Measurements from ENCODE around the gene SMG9.

SMG9 gene

DNA sequence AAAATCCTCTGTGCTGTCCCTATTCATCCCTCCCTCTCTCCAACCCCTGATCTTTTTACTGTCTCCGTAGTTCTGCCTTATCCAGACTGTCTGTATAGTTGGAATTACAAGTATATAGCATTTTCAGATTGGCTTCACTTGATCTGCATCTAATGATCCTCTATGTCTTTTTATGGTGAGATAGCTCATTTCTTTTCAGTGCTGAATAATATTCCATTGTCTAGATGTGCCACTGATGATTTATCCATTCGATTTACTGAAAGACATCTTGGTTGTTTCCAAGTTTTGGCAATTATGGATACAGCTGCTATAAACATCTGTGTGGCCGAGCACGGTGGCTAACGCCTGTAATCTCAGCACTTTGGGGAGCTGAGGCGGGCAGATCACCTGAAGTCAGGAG, 19.7 kb downstream of the SMG9 start:
- H3K36me3 ChIP-seq (ENCODE audit: insufficient read depth, low read length): peaks cover 21% of the 10 kb centered on the region
- H3K9me3 ChIP-seq (ENCODE audit: control insufficient read depth, insufficient read depth, low read length): no peaks in the 10 kb centered on the region
- H3K9ac ChIP-seq (ENCODE audit: low read depth, low read length): no peak overlapping the region
- peaks cover 20% of the 10 kb centered on the region; the same call in 1 of the 2 replicates for H3K4me1 ChIP-seq (ENCODE audit: insufficient read depth, low read length)

DNA sequence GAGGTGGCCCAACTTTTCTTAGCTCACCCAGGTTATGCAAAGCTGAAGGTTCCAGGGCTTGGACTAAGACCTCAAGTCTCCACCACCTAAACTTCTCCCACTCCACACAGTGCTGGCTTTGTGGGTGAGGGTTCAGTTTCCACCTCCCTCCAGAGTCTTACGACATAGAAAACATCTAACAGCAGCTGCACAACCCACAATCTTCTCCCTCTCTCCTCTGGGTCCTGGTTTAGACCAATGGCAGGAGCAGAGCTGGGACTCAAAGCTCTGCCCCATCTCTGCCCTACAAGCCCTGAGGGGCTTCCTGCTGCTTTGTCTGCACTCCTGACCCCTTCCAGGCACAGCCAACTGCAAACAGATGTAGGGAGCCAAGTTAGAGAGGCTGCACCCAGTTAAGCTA, 22.9 kb downstream of the SMG9 start:
- Histone ChIP-seq H3K9ac (ENCODE audit: low read depth, low read length) (no peak overlapping the region), H3K9me3 (ENCODE audit: control insufficient read depth, insufficient read depth, low read length) (no peaks in the 10 kb centered on the region; the same call in 1 of the 2 replicates), H3K36me3 (ENCODE audit: insufficient read depth, low read length) (peaks cover 14% of the 10 kb centered on the region), H3K4me1 (ENCODE audit: insufficient read depth, low read length) (peaks cover 5% of the 10 kb centered on the region; the same call in 1 of the 2 replicates)

DNA sequence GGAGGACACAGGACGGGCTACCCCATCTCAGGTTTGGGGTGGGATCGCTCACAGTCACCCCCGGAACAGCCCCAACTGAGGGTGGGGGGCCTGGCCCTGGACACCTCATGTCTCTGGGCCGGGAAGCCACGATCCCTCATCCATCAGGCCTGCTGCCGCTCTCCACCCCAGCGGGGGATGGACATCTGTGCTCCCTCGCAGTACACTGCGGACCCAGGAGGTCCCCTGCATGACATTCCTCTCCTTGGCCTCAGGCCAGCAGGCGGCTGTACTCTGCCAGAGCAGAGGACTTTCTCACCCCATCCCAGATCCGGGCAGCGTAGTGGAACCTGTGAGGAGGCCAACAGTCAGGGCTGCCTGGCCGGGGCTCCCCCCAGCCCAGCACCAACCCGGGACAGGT, 23.4 kb downstream of the SMG9 start:
- Histone ChIP-seq H3K4me1 (ENCODE audit: insufficient read depth, low read length) (peaks cover 5% of the 10 kb centered on the region; the same call in 1 of the 2 replicates), H3K9ac (ENCODE audit: low read depth, low read length) (no peak overlapping the region), H3K9me3 (ENCODE audit: control insufficient read depth, insufficient read depth, low read length) (no peaks in the 10 kb centered on the region; the same call in 1 of the 2 replicates), H3K36me3 (ENCODE audit: insufficient read depth, low read length) (peaks cover 14% of the 10 kb centered on the region)

DNA sequence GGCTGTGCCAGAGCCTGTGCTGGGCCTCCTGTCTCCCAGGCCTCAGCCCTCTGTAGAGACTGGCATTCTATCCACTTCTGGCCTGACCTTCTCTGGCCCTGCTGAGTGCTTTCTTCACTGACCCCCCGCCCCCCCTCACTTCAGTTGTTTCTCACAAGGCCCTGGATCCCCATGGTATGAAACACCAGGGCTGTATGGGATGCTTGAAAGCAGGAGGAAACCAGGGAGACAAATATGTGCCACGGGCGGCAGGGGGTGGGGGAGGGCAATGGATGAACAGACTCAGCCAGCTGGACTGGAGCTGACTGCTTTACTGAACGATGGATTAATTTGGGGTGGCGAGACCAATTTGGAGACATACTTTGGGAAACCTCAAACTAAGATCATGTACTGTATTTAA, 24.8 kb downstream of the SMG9 start:
- Histone ChIP-seq H3K36me3 (ENCODE audit: insufficient read depth, low read length) (peaks cover 14% of the 10 kb centered on the region), H3K9me3 (ENCODE audit: control insufficient read depth, insufficient read depth, low read length) (no peaks in the 10 kb centered on the region; the same call in 1 of the 2 replicates), H3K9ac (ENCODE audit: low read depth, low read length) (no peak overlapping the region)

DNA sequence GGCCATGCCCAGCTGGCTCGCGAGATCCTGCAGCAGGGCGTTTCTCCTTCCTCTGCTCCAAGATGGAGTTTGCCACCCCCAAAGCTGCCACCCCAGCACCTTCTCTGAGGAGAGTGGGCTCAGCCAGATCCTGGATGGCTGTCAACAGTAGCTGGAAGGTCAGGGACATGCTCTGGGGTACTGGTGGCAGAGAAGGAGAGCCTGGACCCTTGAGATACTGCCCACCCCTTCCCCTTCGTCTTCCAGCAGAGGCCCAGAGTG, 27.2 kb downstream of the SMG9 start:
- Histone ChIP-seq H3K9ac (ENCODE audit: low read depth, low read length) (no peak overlapping the region), H3K36me3 (ENCODE audit: insufficient read depth, low read length) (peaks cover 9% of the 10 kb centered on the region), H3K4me1 (ENCODE audit: insufficient read depth, low read length) (no peaks in the 10 kb centered on the region), H3K9me3 (ENCODE audit: control insufficient read depth, insufficient read depth, low read length) (no peaks in the 10 kb centered on the region; the same call in 1 of the 2 replicates)

More for the DNA sequence above, 24.8 kb downstream of the SMG9 start:
- no peaks in the 10 kb centered on the region for H3K4me1 ChIP-seq (ENCODE audit: insufficient read depth, low read length)

DNA sequence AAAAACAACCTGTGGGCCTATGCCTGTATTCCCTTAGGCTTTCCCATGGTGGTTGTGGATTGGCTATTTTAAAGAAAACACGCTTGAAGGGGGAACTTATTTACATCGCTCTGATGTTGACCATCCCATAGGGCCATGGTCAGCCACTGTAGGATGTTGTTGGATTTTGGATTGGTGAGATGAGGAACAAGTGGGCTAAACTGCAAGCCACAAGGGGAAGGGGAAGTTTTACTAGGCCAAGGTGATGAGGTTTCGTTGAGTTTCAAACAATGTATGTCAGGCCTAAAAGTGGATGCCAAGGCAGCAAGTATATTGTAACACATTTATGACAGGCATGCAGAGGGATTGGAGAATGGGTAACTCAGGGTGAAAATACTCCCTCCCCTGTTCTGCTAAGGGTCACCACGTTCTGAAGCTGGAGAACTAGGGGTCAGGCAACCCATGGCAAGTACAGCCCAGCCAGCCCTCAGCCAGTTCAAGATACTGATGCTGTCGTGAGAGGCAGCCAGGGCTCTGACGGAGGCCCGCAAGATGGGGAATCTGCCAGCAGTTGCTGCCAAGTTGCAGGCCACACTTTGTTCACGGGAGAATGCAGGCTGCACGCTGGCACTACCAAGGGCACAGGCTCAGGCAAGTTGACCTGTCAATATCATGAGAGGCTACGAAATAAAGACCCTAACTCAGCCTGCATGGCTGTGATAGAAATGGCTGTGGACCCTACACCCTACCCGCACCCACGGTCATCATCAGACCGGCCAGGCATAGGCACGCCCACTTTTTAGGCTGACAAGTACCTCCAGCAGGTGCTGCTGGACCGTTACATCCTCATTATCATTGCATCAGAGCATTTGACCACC, 27.8 kb downstream of the SMG9 start:
- H3K9ac ChIP-seq (ENCODE audit: low read depth, low read length): no peak overlapping the region
- H3K4me1 ChIP-seq (ENCODE audit: insufficient read depth, low read length): no peaks in the 10 kb centered on the region
- no peaks in the 10 kb centered on the region; the same call in 1 of the 2 replicates for H3K9me3 ChIP-seq (ENCODE audit: control insufficient read depth, insufficient read depth, low read length)
- H3K36me3 ChIP-seq (ENCODE audit: insufficient read depth, low read length): peaks cover 4% of the 10 kb centered on the region

DNA sequence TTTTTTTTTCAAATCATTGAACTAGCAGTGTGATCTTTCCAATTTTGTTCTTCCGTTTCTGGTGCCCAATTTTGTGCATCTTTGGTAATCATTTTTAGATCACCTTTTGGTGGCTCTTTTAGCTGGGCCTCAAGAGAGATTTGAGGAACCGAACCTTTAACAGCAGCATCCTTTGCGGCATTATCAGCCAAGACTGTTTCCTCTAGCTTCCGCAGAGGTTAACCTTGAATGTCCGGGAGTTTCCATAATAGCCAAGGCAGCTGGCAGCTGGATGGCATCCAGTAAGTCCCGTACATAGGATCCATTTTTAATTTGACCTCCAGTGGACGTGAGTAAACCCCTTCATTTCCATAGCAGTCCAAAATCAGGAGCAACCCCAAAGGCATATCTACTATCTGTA, 29.3 kb downstream of the SMG9 start:
- Histone ChIP-seq H3K9me3 (ENCODE audit: control insufficient read depth, insufficient read depth, low read length) (no peaks in the 10 kb centered on the region; the same call in 1 of the 2 replicates), H3K4me1 (ENCODE audit: insufficient read depth, low read length) (no peaks in the 10 kb centered on the region), H3K36me3 (ENCODE audit: insufficient read depth, low read length) (no peaks in the 10 kb centered on the region), H3K9ac (ENCODE audit: low read depth, low read length) (no peak overlapping the region)

DNA sequence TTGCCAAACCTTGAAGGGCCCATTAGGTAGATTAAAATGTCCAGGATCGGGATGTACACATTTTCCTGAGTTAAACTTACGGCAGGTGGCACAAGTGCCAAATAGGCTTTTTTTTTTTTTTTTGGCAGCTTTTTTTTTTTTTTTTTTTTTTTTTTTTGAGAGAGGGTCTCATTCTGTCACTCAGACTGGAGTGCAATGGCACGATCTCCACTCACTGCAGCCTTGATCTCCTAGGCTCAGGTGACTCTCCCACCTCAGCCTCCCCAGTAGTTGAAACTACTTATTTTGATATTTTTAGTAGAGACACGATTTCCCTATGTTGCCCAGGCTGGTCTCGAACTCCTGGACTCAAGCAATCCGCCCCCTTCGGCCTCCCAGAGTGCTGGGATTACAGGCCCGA, 29.9 kb downstream of the SMG9 start:
- Histone ChIP-seq H3K9me3 (ENCODE audit: control insufficient read depth, insufficient read depth, low read length) (no peaks in the 10 kb centered on the region; the same call in 1 of the 2 replicates), H3K36me3 (ENCODE audit: insufficient read depth, low read length) (no peaks in the 10 kb centered on the region), H3K9ac (ENCODE audit: low read depth, low read length) (no peak overlapping the region), H3K4me1 (ENCODE audit: insufficient read depth, low read length) (no peaks in the 10 kb centered on the region; the same call in 1 of the 2 replicates)

DNA sequence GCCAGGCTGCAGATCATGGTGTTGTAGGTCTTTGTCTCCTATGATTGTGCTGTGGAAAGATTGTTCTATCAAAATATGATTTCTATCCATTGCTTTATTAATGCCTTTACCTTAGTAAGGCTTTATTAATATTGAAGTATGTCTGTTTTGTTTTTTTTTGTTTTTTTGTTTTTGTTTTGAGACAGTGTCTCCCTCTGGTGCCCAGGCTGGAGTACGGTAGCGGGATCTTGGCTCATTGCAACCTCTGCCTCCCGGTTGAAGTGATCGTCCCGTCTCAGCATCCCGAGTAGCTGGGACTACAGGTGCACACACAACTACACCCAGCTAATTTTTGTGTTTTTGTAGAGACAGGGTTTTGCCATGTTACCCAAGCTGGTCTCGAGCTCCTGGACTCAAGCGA, 31.2 kb downstream of the SMG9 start:
- H3K9ac ChIP-seq (ENCODE audit: low read depth, low read length): no peak overlapping the region
- H3K9me3 ChIP-seq (ENCODE audit: control insufficient read depth, insufficient read depth, low read length): no peaks in the 10 kb centered on the region; the same call in 1 of the 2 replicates
- H3K36me3 ChIP-seq (ENCODE audit: insufficient read depth, low read length): no peaks in the 10 kb centered on the region

DNA sequence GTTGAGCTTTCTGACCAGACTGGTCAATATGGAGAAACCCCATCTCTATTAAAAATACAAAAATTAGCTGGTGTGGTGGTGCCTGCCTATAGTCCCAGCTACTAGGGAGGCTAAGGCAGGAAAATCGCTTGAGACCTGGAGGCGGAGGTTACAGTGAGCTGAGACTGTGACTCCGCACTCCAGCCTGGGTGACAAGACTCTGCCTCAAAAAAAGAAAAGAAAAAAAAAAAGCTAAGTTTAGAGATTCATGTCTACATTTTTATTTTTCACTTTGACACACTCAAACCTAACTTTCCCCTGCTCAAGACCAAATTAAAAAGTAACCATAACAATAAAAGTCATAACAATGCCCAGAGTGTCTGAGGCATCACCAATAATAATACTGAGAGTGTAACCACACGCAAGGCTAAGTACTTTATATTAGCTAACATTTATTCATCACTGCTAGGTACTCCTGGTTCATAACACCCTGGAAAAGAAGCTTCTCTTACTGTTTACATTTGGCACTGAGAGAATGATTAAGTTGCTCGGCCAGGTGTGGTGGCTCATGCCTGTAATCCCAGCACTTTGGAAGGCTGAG, 33.2 kb downstream of the SMG9 start:
- no peaks in the 10 kb centered on the region; the same call in 1 of the 2 replicates for H3K4me1 ChIP-seq (ENCODE audit: insufficient read depth, low read length)
- no peaks in the 10 kb centered on the region for H3K9me3 ChIP-seq (ENCODE audit: control insufficient read depth, insufficient read depth, low read length)
- no peak overlapping the region for H3K9ac ChIP-seq (ENCODE audit: low read depth, low read length)
- H3K36me3 ChIP-seq (ENCODE audit: insufficient read depth, low read length): no peaks in the 10 kb centered on the region

More for the DNA sequence above, 31.2 kb downstream of the SMG9 start:
- no peaks in the 10 kb centered on the region; the same call in 1 of the 2 replicates for H3K4me1 ChIP-seq (ENCODE audit: insufficient read depth, low read length)

DNA sequence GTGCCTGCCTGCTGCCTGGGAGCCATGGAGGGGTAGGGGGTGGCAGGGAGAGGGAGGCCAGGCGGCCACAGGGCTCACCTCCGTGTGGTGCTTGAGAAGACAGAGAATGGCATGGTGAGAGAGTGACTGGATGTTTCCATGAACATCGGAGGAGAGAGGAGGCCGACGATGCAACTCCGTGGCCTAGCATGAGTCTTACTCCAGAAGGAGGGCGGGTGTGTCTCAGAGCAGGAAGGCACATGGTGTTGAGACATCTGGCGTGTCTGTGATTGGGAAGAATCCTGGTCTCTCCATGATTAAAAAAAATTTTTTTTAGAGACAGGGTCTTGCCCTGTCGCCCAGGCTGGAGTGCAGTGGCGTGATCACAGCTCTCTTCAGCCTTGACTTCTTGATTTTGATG, 33.8 kb downstream of the SMG9 start:
- Histone ChIP-seq H3K36me3 (ENCODE audit: insufficient read depth, low read length) (no peaks in the 10 kb centered on the region), H3K4me1 (ENCODE audit: insufficient read depth, low read length) (no peaks in the 10 kb centered on the region; the same call in 1 of the 2 replicates), H3K9me3 (ENCODE audit: control insufficient read depth, insufficient read depth, low read length) (no peaks in the 10 kb centered on the region), H3K9ac (ENCODE audit: low read depth, low read length) (no peak overlapping the region)

DNA sequence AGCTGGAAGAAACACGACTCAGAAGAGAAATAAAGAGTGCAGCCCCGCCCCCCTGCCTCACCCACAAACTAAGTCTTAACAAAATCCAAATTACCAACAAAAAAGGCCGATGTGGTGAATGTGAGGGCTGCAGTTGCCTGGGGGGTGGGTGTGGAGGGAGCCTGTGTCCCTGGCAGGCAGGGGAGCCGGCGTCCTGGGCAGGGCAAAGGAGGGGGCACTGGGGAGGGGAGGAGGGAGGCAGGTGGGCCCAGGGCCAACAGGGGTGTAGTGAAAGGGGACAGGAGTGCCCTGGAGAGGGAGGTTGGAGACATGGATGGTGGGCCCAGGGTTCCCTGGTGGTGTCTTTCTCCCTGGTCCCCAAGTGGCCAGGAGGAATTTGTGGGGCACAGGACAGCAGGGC, 34.8 kb downstream of the SMG9 start:
- H3K9me3 ChIP-seq (ENCODE audit: control insufficient read depth, insufficient read depth, low read length): no peaks in the 10 kb centered on the region
- H3K4me1 ChIP-seq (ENCODE audit: insufficient read depth, low read length): no peaks in the 10 kb centered on the region; the same call in 1 of the 2 replicates
- no peak overlapping the region for H3K9ac ChIP-seq (ENCODE audit: low read depth, low read length)
- H3K36me3 ChIP-seq (ENCODE audit: insufficient read depth, low read length): no peaks in the 10 kb centered on the region

DNA sequence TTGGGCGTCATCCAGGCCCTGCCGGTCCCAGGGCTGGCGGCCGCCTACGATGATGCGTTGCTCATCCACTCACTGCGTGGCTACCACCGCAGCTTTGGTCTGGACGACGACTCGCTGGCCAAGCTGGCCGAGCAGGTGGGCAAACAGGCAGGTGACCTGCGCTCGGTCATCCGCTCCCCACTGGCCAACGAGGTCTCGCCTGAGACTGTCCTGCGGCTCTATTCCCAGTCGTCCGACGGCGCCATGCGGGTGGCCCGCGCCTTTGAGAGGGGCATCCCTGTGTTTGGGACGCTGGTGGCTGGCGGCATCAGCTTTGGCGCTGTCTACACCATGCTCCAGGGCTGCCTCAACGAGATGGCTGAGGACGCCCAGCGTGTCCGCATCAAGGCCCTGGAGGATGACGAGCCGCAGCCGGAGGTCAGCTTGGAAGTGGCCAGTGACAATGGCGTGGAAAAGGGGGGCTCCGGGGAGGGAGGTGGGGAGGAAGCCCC, 35.3 kb downstream of the SMG9 start:
- no peaks in the 10 kb centered on the region; the same call in 1 of the 2 replicates for H3K4me1 ChIP-seq (ENCODE audit: insufficient read depth, low read length)
- H3K9me3 ChIP-seq (ENCODE audit: control insufficient read depth, insufficient read depth, low read length): no peaks in the 10 kb centered on the region
- no peak overlapping the region for H3K9ac ChIP-seq (ENCODE audit: low read depth, low read length)
- H3K36me3 ChIP-seq (ENCODE audit: insufficient read depth, low read length): no peaks in the 10 kb centered on the region

DNA sequence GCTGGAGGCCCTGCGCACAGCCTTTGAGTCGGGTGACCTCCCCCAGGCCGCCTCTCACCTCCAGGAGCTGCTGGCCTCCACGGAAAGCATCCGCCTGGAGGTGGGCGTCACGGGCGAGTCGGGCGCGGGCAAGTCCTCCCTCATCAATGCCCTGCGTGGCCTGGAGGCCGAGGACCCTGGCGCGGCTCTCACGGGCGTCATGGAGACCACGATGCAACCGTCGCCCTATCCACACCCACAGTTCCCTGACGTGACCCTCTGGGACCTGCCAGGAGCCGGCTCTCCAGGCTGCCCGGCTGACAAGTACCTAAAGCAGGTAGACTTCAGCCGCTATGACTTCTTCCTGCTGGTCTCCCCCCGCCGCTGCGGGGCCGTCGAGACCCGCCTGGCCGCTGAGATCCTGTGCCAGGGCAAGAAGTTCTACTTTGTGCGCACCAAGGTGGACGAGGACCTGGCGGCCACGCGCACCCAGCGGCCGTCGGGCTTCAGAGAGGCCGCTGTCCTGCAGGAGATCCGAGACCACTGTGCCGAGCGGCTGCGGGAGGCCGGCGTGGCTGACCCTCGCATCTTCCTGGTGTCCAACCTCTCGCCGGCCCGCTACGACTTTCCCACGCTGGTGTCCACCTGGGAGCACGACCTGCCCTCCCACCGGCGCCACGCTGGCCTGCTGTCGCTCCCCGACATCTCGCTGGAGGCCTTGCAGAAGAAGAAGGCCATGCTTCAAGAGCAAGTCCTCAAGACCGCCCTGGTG, 36.0 kb downstream of the SMG9 start:
- Histone ChIP-seq H3K36me3 (ENCODE audit: insufficient read depth, low read length) (no peaks in the 10 kb centered on the region), H3K9me3 (ENCODE audit: control insufficient read depth, insufficient read depth, low read length) (no peaks in the 10 kb centered on the region)

More for the DNA sequence above, 36.0 kb downstream of the SMG9 start:
- no peak overlapping the region for H3K9ac ChIP-seq (ENCODE audit: low read depth, low read length)
- H3K4me1 ChIP-seq (ENCODE audit: insufficient read depth, low read length): no peaks in the 10 kb centered on the region; the same call in 1 of the 2 replicates

Measured in ES-I3 (cell line).